Measurements from ENCODE around the gene ARL13A.
"Not testable (repeated sequence)": the region's sequence is repeated elsewhere in the genome, so short reads cannot be mapped to it uniquely, and the experiment has no call there.

The ARL13A gene

GRCh38 chrX:100995469-100995868 is 26.0 kb downstream of the ARL13A start:
- Histone ChIP-seq H3K4me1 (no peaks in the 10 kb centered on the region), H3K36me3 (no peaks in the 10 kb centered on the region), H3K4me3 (ENCODE audit: low read depth, low read length) (no peak overlapping the region), H3K9me3 (no peaks in the 10 kb centered on the region), H3K27me3 (no peaks in the 10 kb centered on the region)
- no peak for TF ChIP-seq CTCF (IDR thresholded peaks at IDR 0.05; ENCODE audit: low read depth, low read length)
- no peak for DNase-seq

GRCh38 chrX:100999451-100999850 is 29.9 kb downstream of the ARL13A start:
- no peak for DNase-seq
- Histone ChIP-seq H3K9me3 (no peaks in the 10 kb centered on the region), H3K36me3 (no peaks in the 10 kb centered on the region), H3K4me3 (ENCODE audit: low read depth, low read length) (no peak overlapping the region), H3K4me1 (no peaks in the 10 kb centered on the region), H3K27me3 (no peaks in the 10 kb centered on the region)
- TF ChIP-seq CTCF (IDR thresholded peaks at IDR 0.05; ENCODE audit: low read depth, low read length), result no peak

GRCh38 chrX:101009090-101009489 is 39.6 kb downstream of the ARL13A start:
- Histone ChIP-seq H3K36me3 (no peaks in the 10 kb centered on the region), H3K4me3 (ENCODE audit: low read depth, low read length) (no peak overlapping the region), H3K27me3 (no peaks in the 10 kb centered on the region), H3K4me1 (no peaks in the 10 kb centered on the region), H3K9me3 (no peaks in the 10 kb centered on the region)
- TF ChIP-seq CTCF (IDR thresholded peaks at IDR 0.05; ENCODE audit: low read depth, low read length), result no peak
- no peak for DNase-seq

- not testable (repeated sequence) for H3K36me3 ChIP-seq
Observed at GRCh38 chrX:101012031-101012430, 42.5 kb downstream of the ARL13A start.

GRCh38 chrX:101022020-101022419 is 52.5 kb downstream of the ARL13A start:
- Histone ChIP-seq H3K4me3 (ENCODE audit: low read depth, low read length) (no peak overlapping the region), H3K36me3 (no peaks in the 10 kb centered on the region), H3K4me1 (no peaks in the 10 kb centered on the region), H3K9me3 (no peaks in the 10 kb centered on the region), H3K27me3 (no peaks in the 10 kb centered on the region)
- no peak for TF ChIP-seq CTCF (IDR thresholded peaks at IDR 0.05; ENCODE audit: low read depth, low read length)
- no peak for DNase-seq

More at GRCh38 chrX:101012031-101012430, 42.5 kb downstream of the ARL13A start:
- H3K9me3 ChIP-seq; H3K27me3 ChIP-seq; H3K4me3 ChIP-seq (ENCODE audit: low read depth, low read length); H3K4me1 ChIP-seq; DNase-seq: not testable (repeated sequence)

GRCh38 chrX:101025126-101025525 is 55.6 kb downstream of the ARL13A start:
- DNase-seq, result no peak
- H3K9me3 ChIP-seq, result no peaks in the 10 kb centered on the region
- H3K4me1 ChIP-seq, result no peaks in the 10 kb centered on the region
- no peaks in the 10 kb centered on the region for H3K36me3 ChIP-seq
- H3K27me3 ChIP-seq, result no peaks in the 10 kb centered on the region
- TF ChIP-seq CTCF (IDR thresholded peaks at IDR 0.05; ENCODE audit: low read depth, low read length), result no peak
- no peak overlapping the region for H3K4me3 ChIP-seq (ENCODE audit: low read depth, low read length)

GRCh38 chrX:101028562-101028961 is 59.1 kb downstream of the ARL13A start:
- H3K4me3 ChIP-seq (ENCODE audit: low read depth, low read length), result no peak overlapping the region
- no peaks in the 10 kb centered on the region for H3K4me1 ChIP-seq
- H3K36me3 ChIP-seq, result no peaks in the 10 kb centered on the region
- H3K27me3 ChIP-seq, result no peaks in the 10 kb centered on the region
- no peak for TF ChIP-seq CTCF (IDR thresholded peaks at IDR 0.05; ENCODE audit: low read depth, low read length)
- no peaks in the 10 kb centered on the region for H3K9me3 ChIP-seq
- no peak for DNase-seq

All from BE2C (cell line).